Measurements from ENCODE around the gene PIGB.
"Not testable (repeated sequence)": the region's sequence is repeated elsewhere in the genome, so short reads cannot be mapped to it uniquely, and the experiment has no call there.

The PIGB gene

GRCh38 chr15:55398243-55398642 lies 79.2 kb downstream of the PIGB start:
- peaks cover 34% of the 10 kb centered on the region for H3K36me3 Mint-ChIP-seq (ENCODE audit: low read depth)
- no peak overlapping the region for H3K4me3 Mint-ChIP-seq
- peaks cover 2% of the 10 kb centered on the region for H3K9me3 Mint-ChIP-seq
- peaks cover 6% of the 10 kb centered on the region for H3K4me1 Mint-ChIP-seq
- no peak overlapping the region for H3K27ac Mint-ChIP-seq
- TF ChIP-seq, protein P1, sequence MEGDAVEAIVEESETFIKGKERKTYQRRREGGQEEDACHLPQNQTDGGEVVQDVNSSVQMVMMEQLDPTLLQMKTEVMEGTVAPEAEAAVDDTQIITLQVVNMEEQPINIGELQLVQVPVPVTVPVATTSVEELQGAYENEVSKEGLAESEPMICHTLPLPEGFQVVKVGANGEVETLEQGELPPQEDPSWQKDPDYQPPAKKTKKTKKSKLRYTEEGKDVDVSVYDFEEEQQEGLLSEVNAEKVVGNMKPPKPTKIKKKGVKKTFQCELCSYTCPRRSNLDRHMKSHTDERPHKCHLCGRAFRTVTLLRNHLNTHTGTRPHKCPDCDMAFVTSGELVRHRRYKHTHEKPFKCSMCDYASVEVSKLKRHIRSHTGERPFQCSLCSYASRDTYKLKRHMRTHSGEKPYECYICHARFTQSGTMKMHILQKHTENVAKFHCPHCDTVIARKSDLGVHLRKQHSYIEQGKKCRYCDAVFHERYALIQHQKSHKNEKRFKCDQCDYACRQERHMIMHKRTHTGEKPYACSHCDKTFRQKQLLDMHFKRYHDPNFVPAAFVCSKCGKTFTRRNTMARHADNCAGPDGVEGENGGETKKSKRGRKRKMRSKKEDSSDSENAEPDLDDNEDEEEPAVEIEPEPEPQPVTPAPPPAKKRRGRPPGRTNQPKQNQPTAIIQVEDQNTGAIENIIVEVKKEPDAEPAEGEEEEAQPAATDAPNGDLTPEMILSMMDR (IDR thresholded peaks at IDR 0.05; ENCODE audit: unreplicated experiment in 3 of 3), result no peak
- peaks cover 3% of the 10 kb centered on the region for H3K27me3 Mint-ChIP-seq (ENCODE audit: low read depth)

- not testable (repeated sequence) for H3K4me1 Mint-ChIP-seq; H3K27ac Mint-ChIP-seq; H3K9me3 Mint-ChIP-seq; H3K27me3 Mint-ChIP-seq (ENCODE audit: low read depth); H3K4me3 Mint-ChIP-seq
- peaks cover 34% of the 10 kb centered on the region for H3K36me3 Mint-ChIP-seq (ENCODE audit: low read depth)
These were observed 81.0 kb downstream of the PIGB start for GRCh38 chr15:55400050-55400449.

DNA sequence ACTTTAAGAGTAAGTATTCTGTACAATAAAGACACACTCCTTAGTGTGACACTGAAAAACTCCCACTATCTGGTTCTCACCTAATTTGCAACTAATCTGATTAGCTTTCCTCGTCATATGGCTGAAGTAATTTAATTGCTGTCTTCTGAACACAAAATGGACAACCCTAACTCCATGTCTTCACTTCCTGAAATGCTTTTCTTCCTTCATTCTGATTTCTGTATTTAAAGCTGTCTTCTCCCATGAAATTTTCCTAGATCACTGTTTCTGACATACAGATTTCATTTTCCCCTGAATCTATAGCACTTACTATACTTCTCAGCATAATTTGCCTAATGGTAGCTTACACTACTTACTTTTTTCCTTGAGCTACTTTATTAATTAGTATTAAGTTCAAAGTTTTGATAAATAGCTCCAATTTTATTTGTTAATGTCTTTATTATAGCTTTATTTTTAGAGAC lies 82.8 kb downstream of the PIGB start:
- TF ChIP-seq, protein P1 (IDR thresholded peaks at IDR 0.05; ENCODE audit: unreplicated experiment in 3 of 3), result no peak
- Mint-ChIP-seq H3K36me3 (ENCODE audit: low read depth) (peaks cover 23% of the 10 kb centered on the region), H3K9me3 (no peaks in the 10 kb centered on the region), H3K27ac (no peak overlapping the region), H3K4me3 (no peak overlapping the region), H3K4me1 (no peaks in the 10 kb centered on the region), H3K27me3 (ENCODE audit: low read depth) (peaks cover 3% of the 10 kb centered on the region)

DNA sequence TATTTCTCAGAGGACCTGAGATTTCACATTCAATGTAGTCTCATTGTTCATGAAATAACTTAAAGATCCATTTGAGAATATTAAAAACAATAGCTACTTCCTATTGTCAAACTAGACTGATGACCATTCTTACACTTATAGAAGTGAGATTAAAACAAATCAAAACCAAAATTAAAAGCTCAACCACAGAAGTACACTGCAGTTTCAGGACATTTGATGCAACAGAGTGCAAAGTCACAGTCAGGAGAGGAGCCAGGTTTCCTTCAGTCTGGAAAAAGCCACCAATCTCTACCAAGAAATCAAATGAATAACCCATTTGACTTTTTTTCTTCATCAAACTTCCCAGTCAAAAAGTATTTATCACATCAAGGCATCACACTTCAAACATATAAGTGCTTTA lies 83.7 kb downstream of the PIGB start:
- H3K9me3 Mint-ChIP-seq, result no peaks in the 10 kb centered on the region
- TF ChIP-seq, protein P1 (IDR thresholded peaks at IDR 0.05; ENCODE audit: unreplicated experiment in 3 of 3), result no peak
- H3K27me3 Mint-ChIP-seq (ENCODE audit: low read depth), result no peaks in the 10 kb centered on the region
- H3K27ac Mint-ChIP-seq, result no peak overlapping the region
- peaks cover 7% of the 10 kb centered on the region for H3K4me1 Mint-ChIP-seq
- no peak overlapping the region for H3K4me3 Mint-ChIP-seq
- peaks cover 16% of the 10 kb centered on the region for H3K36me3 Mint-ChIP-seq (ENCODE audit: low read depth)

DNA sequence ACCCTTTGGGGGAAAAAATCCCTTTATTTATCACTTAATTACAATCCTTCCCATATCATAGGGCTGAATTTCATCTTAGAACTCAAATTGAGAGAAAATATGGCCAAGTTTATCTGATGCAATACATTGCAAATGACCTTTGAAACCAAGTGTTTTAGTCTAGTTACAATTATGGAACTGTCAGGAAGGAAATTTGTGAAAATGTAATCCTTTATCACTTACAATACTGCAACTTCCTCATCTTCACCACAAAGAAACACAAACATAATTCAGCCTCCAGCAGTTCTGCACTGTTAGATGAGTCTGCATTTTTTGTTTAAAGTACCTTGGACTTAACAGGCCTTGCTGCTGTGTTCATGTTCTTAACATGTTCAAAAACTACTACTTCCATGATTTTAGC lies 84.5 kb downstream of the PIGB start:
- H3K4me1 Mint-ChIP-seq, result peaks cover 9% of the 10 kb centered on the region
- H3K36me3 Mint-ChIP-seq (ENCODE audit: low read depth), result peaks cover 10% of the 10 kb centered on the region
- no peaks in the 10 kb centered on the region for H3K9me3 Mint-ChIP-seq
- no peak overlapping the region for H3K4me3 Mint-ChIP-seq
- peak overlapping the region in 1 of 3 experiments; percentile 23 for H3K27ac Mint-ChIP-seq
- H3K27me3 Mint-ChIP-seq (ENCODE audit: low read depth), result no peaks in the 10 kb centered on the region
- TF ChIP-seq, protein P1 (IDR thresholded peaks at IDR 0.05; ENCODE audit: unreplicated experiment in 3 of 3), result no peak
